Mesendoderm (in vitro differentiated cells): ENCODE results near the gene CDX2.

Experiments
- DNase-seq: peaks from one replicate; pipeline ENCODE4 v3.0.0; 2013
- H2AK5ac ChIP-seq: 2 replicates; pipeline ENCODE4 v1.6.1; 2013; ENCODE audit warnings: low read length, inconsistent platforms
- H2BK120ac ChIP-seq: 2 replicates; pipeline ENCODE4 v1.6.1; 2013; ENCODE audit warnings: low read depth, mild to moderate bottlenecking, low read length, moderate library complexity, mixed read lengths
- H2BK15ac ChIP-seq: replicated peaks from 2 replicates; pipeline ENCODE4 v1.6.1; 2013; ENCODE audit warnings: low read depth, mild to moderate bottlenecking, moderate library complexity
- H2BK5ac ChIP-seq: 2 replicates; pipeline ENCODE4 v1.6.1; 2013; ENCODE audit warnings: low read length, inconsistent platforms
- H3K18ac ChIP-seq: 2 replicates; pipeline ENCODE4 v1.6.1; 2013; ENCODE audit warnings: mild to moderate bottlenecking, low read length, mixed read lengths
- H3K23ac ChIP-seq: one replicate; pipeline ENCODE4 v1.6.1; 2013; ENCODE audit warnings: low read length
- H3K27ac ChIP-seq: 2 replicates; pipeline ENCODE4 v1.5.1; 2013; ENCODE audit warnings: low read depth, mild to moderate bottlenecking, inconsistent platforms, low read length, moderate library complexity
- H3K27me3 ChIP-seq: 2 replicates; pipeline ENCODE4 v1.6.1; 2013; ENCODE audit warnings: low read length, control low read depth, mild to moderate bottlenecking, inconsistent platforms; ENCODE audit not compliant: insufficient read depth, poor library complexity
- H3K36me3 ChIP-seq: 2 replicates; pipeline ENCODE4 v1.6.1; 2013; ENCODE audit warnings: low read length, inconsistent platforms; ENCODE audit not compliant: control insufficient read depth, insufficient read depth
- H3K4ac ChIP-seq: one replicate; pipeline ENCODE4 v1.6.1; 2013; ENCODE audit warnings: low read depth, mild to moderate bottlenecking, low read length, moderate library complexity
- H3K4me1 ChIP-seq: 2 replicates; pipeline ENCODE4 v1.6.1; 2013; ENCODE audit warnings: low read depth, low read length, inconsistent platforms; ENCODE audit not compliant: control insufficient read depth
- H3K4me2 ChIP-seq: 2 replicates; pipeline ENCODE4 v1.6.1; 2013; ENCODE audit warnings: low read length
- H3K4me3 ChIP-seq: 2 replicates; pipeline ENCODE4 v1.5.1; 2013; ENCODE audit warnings: mild to moderate bottlenecking, low read length
- H3K56ac ChIP-seq: one replicate; pipeline ENCODE4 v1.6.1; 2013; ENCODE audit warnings: low read length
- H3K79me1 ChIP-seq: 2 replicates; pipeline ENCODE4 v1.6.1; 2013; ENCODE audit warnings: low read length, inconsistent platforms
- H3K79me2 ChIP-seq: 2 replicates; pipeline ENCODE4 v1.6.1; 2013; ENCODE audit warnings: mild to moderate bottlenecking, low read length; ENCODE audit not compliant: control insufficient read depth, insufficient read depth
- H3K9ac ChIP-seq: 2 replicates; pipeline ENCODE4 v1.6.1; 2013; ENCODE audit warnings: low read length, inconsistent platforms
- H4K5ac ChIP-seq: one replicate; pipeline ENCODE4 v1.6.1; 2013; ENCODE audit warnings: low read length
- H4K8ac ChIP-seq: one replicate; pipeline ENCODE4 v1.6.1; 2013; ENCODE audit warnings: low read depth, mild to moderate bottlenecking, control low read depth, low read length, moderate library complexity
- WGBS: extraction: QIAGEN DNeasy Blood & Tissue Kit; methylation state at CpG from one replicate; pipeline ENCODE4 v1.1.7; 2013; ENCODE audit warnings: low lambda C conversion rate, missing lambda C conversion rate; ENCODE audit not compliant: insufficient coverage; ENCODE audit errors: extremely low coverage; 5-methylcytosine and 5-hydroxymethylcytosine counted together

Gene CDX2

GRCh38 chr13:27972478-27972820 lies 3.3 kb upstream of the CDX2 start:
- Histone ChIP-seq H3K79me2 (no peaks in the 10 kb centered on the region), H2BK120ac (no peak overlapping the region), H3K18ac (no peak overlapping the region), H3K4me2 (no peak overlapping the region), H2BK15ac (no peak overlapping the region), H3K4ac (no peak overlapping the region), H3K4me1 (peaks cover 7% of the 10 kb centered on the region), H3K36me3 (no peaks in the 10 kb centered on the region), H3K23ac (no peak overlapping the region), H4K8ac (no peak overlapping the region), H3K4me3 (no peak overlapping the region), H3K27me3 (peaks cover 76% of the 10 kb centered on the region), H3K27ac (no peak overlapping the region), H2AK5ac (no peak overlapping the region), H4K5ac (no peak overlapping the region), H3K56ac (no peak overlapping the region), H3K9ac (no peak overlapping the region), H2BK5ac (no peak overlapping the region), H3K79me1 (no peaks in the 10 kb centered on the region)
- no CpG with 5 or more reads among the region's 2 CpGs for WGBS
- no peak for DNase-seq

GRCh38 chr13:27971776-27972477 lies 2.8 kb upstream of the CDX2 start:
- Histone ChIP-seq H3K79me2 (no peaks in the 10 kb centered on the region), H3K23ac (peak overlapping the region; percentile 3), H3K9ac (peak overlapping the region; percentile 24), H3K4me3 (no peak overlapping the region), H2AK5ac (no peak overlapping the region), H2BK120ac (no peak overlapping the region), H2BK5ac (no peak overlapping the region), H3K56ac (peak overlapping the region; percentile 65), H4K8ac (no peak overlapping the region), H3K27me3 (peaks cover 75% of the 10 kb centered on the region), H4K5ac (no peak overlapping the region), H3K4me1 (peaks cover 7% of the 10 kb centered on the region), H3K18ac (no peak overlapping the region), H3K4me2 (no peak overlapping the region), H3K27ac (no peak overlapping the region), H2BK15ac (no peak overlapping the region), H3K79me1 (no peaks in the 10 kb centered on the region), H3K36me3 (no peaks in the 10 kb centered on the region), H3K4ac (no peak overlapping the region)
- no CpG with 5 or more reads among the region's 7 CpGs for WGBS
- no peak for DNase-seq

- Histone ChIP-seq H3K56ac (peak overlapping the region; percentile 65), H4K8ac (no peak overlapping the region), H3K9ac (peak overlapping the region; percentile 24), H2AK5ac (no peak overlapping the region), H3K27me3 (peaks cover 69% of the 10 kb centered on the region), H2BK120ac (no peak overlapping the region), H3K79me2 (no peaks in the 10 kb centered on the region), H3K23ac (no peak overlapping the region), H3K79me1 (no peaks in the 10 kb centered on the region), H3K4me1 (peaks cover 7% of the 10 kb centered on the region), H2BK5ac (no peak overlapping the region), H3K36me3 (no peaks in the 10 kb centered on the region), H4K5ac (no peak overlapping the region), H3K4me3 (no peak overlapping the region), H3K4ac (no peak overlapping the region), H3K4me2 (peak overlapping the region; percentile 35), H3K27ac (no peak overlapping the region), H2BK15ac (no peak overlapping the region), H3K18ac (no peak overlapping the region)
- WGBS, result no CpG with 5 or more reads among the region's 13 CpGs
- DNase-seq, result peak; percentile 94
Observed at GRCh38 chr13:27971236-27971645, 2.1 kb upstream of the CDX2 start.

- WGBS, result no CpG with 5 or more reads among the region's 53 CpGs
- Histone ChIP-seq H3K56ac (peak overlapping the region; percentile 65), H3K9ac (no peak overlapping the region), H4K8ac (no peak overlapping the region), H3K4me1 (peaks cover 7% of the 10 kb centered on the region), H2BK15ac (no peak overlapping the region), H3K79me1 (no peaks in the 10 kb centered on the region), H2BK120ac (no peak overlapping the region), H2BK5ac (no peak overlapping the region), H3K4ac (no peak overlapping the region), H3K18ac (no peak overlapping the region), H3K36me3 (no peaks in the 10 kb centered on the region), H3K23ac (peak overlapping the region; percentile 9), H3K4me3 (no peak overlapping the region), H3K27me3 (peaks cover 62% of the 10 kb centered on the region), H3K4me2 (peak overlapping the region; percentile 35), H3K27ac (no peak overlapping the region), H2AK5ac (no peak overlapping the region), H3K79me2 (no peaks in the 10 kb centered on the region), H4K5ac (no peak overlapping the region)
- peak; percentile 35 for DNase-seq
Observed at GRCh38 chr13:27970382-27971235, 1.5 kb upstream of the CDX2 start.

- Histone ChIP-seq H4K8ac (no peak overlapping the region), H3K27me3 (peaks cover 61% of the 10 kb centered on the region), H3K4me2 (no peak overlapping the region), H3K56ac (no peak overlapping the region), H3K79me1 (no peaks in the 10 kb centered on the region), H2BK120ac (no peak overlapping the region), H2BK15ac (no peak overlapping the region), H2AK5ac (no peak overlapping the region), H3K9ac (no peak overlapping the region), H3K79me2 (no peaks in the 10 kb centered on the region), H3K23ac (no peak overlapping the region), H3K27ac (no peak overlapping the region), H3K36me3 (no peaks in the 10 kb centered on the region), H3K18ac (no peak overlapping the region), H4K5ac (no peak overlapping the region), H3K4ac (no peak overlapping the region), H3K4me1 (peaks cover 11% of the 10 kb centered on the region), H2BK5ac (no peak overlapping the region), H3K4me3 (no peak overlapping the region)
- no peak for DNase-seq
- WGBS, result no CpG with 5 or more reads among the region's 7 CpGs
Observed at GRCh38 chr13:27969866-27970229, 733 bp upstream of the CDX2 start.
